ENCODE results near the gene HJV. TPM values are rescaled to one million over a fixed set of nuclear protein-coding genes. Genes with fewer than 3 reads are reported as not detected.

HJV gene
- total RNA-seq, 1 donor: not detected

GRCh38 chr1:146046664-146047063, 25.1 kb upstream of the HJV start:
- no peak for DNase-seq (ENCODE audit: low read depth)
- TF ChIP-seq CTCF (IDR thresholded peaks at IDR 0.05; ENCODE audit: insufficient read depth, low read depth, low read length): no peak
- H3K4me3 ChIP-seq (ENCODE audit: low read depth, low read length): no peak overlapping the region

GRCh38 chr1:146039844-146040194, 18.3 kb upstream of the HJV start:
- H3K4me3 ChIP-seq (ENCODE audit: low read depth, low read length): peak overlapping the region; percentile 73
- TF ChIP-seq CTCF (IDR thresholded peaks at IDR 0.05; ENCODE audit: insufficient read depth, low read depth, low read length): no peak
- DNase-seq (ENCODE audit: low read depth): peak; percentile 11

GRCh38 chr1:146036965-146037646, 15.6 kb upstream of the HJV start:
- TF ChIP-seq CTCF (IDR thresholded peaks at IDR 0.05; ENCODE audit: insufficient read depth, low read depth, low read length): no peak
- peak overlapping the region; percentile 73 for H3K4me3 ChIP-seq (ENCODE audit: low read depth, low read length)
- DNase-seq (ENCODE audit: low read depth): peak; percentile 90

- peak; percentile 52 for DNase-seq (ENCODE audit: low read depth)
- no peak for TF ChIP-seq CTCF (IDR thresholded peaks at IDR 0.05; ENCODE audit: insufficient read depth, low read depth, low read length)
- H3K4me3 ChIP-seq (ENCODE audit: low read depth, low read length): peak overlapping the region; percentile 61
Observed at GRCh38 chr1:146036241-146036964, 14.9 kb upstream of the HJV start.

GRCh38 chr1:146035048-146035423, 13.5 kb upstream of the HJV start:
- DNase-seq (ENCODE audit: low read depth): peak; percentile 49
- no peak for TF ChIP-seq CTCF (IDR thresholded peaks at IDR 0.05; ENCODE audit: insufficient read depth, low read depth, low read length)
- H3K4me3 ChIP-seq (ENCODE audit: low read depth, low read length): peak overlapping the region; percentile 45

GRCh38 chr1:146032631-146033219, 11.2 kb upstream of the HJV start:
- peak; percentile 61 for TF ChIP-seq CTCF (IDR thresholded peaks at IDR 0.05; ENCODE audit: insufficient read depth, low read depth, low read length)
- peak; percentile 57 for DNase-seq (ENCODE audit: low read depth)
- H3K4me3 ChIP-seq (ENCODE audit: low read depth, low read length): no peak overlapping the region

Data from fibroblast of villous mesenchyme (primary cell).